Posterior vena cava (tissue), 2 donors: ENCODE data around the gene MTX3. TPM values are rescaled to one million over a fixed set of nuclear protein-coding genes. Genes with fewer than 3 reads are reported as not detected.

Source experiments
- DNase-seq: peaks from one replicate; pipeline ENCODE4 v3.0.0-alpha.2; 2020; ENCODE audit warnings: low spot score
- intact Hi-C, 2 donors: fragments of 100-400 bp; cut with DNase I; formaldehyde crosslinking; loops; one replicate each; pipeline versions ENCODE4 v1.14.1 to v1.14.2; 2022 to 2023
- total RNA-seq, 2 donors: library from RNA; stranded (reverse); fragmentation: NEBNext Ultra II Directional; extraction: Animal tissue kit (Norgen Biotek cat#: 25700); gene quantifications; one replicate each; pipeline ENCODE4 v1.2.1, GENCODE V29; 2021
- donor health status: DM: yes; HTN: yes; CAD: no.
- donor health status: DM: yes; HTN: yes; CAD: no.

Gene MTX3
- total RNA-seq, 2 donors from 2014 or later, result 16.0 to 19.2 TPM

- intact Hi-C loops, result no loop called here
- DNase-seq, result no peak
These were observed 36.4 kb downstream of the MTX3 start for GRCh38 chr5:79954620-79955019.

GRCh38 chr5:79947567-79947966 lies 43.5 kb downstream of the MTX3 start:
- no peak for DNase-seq
- intact Hi-C loops, result no loop called here

GRCh38 chr5:79938468-79938867 lies 52.6 kb downstream of the MTX3 start:
- DNase-seq, result no peak
- intact Hi-C loops, result no loop called here

GRCh38 chr5:79936646-79937216 lies 54.3 kb downstream of the MTX3 start:
- DNase-seq, result no peak
- intact Hi-C loops, result no loop called here

GRCh38 chr5:79936002-79936645 lies 54.9 kb downstream of the MTX3 start:
- intact Hi-C loops, result no loop called here
- DNase-seq, result no peak

- intact Hi-C loops, result no loop called here
- no peak for DNase-seq
These were observed 56.4 kb downstream of the MTX3 start for GRCh38 chr5:79934681-79935080.

- intact Hi-C loops, result no loop called here
- DNase-seq, result no peak
These were observed 58.3 kb downstream of the MTX3 start for GRCh38 chr5:79932510-79933504.

GRCh38 chr5:79931866-79932265 lies 59.2 kb downstream of the MTX3 start:
- intact Hi-C loops, result no loop called here
- DNase-seq, result no peak

GRCh38 chr5:79931409-79931808 lies 59.7 kb downstream of the MTX3 start:
- intact Hi-C loops, result no loop called here
- no peak for DNase-seq

GRCh38 chr5:79929095-79929494 lies 62.0 kb downstream of the MTX3 start:
- intact Hi-C loops, result no loop called here
- no peak for DNase-seq

Other genes starting within 250 kb of the MTX3 start
- gene THBS4, start 44.1 kb upstream of the MTX3 start, total RNA-seq, result 10 to 100 TPM; 58.2 to 80.2 TPM